Neuron (in vitro differentiated cells): ENCODE results near the gene PARD6A.

ENCODE experiments used
- H2AFZ ChIP-seq: one replicate; pipeline ENCODE4 v1.6.1; 2013; ENCODE audit warnings: low read depth, mild to moderate bottlenecking, inconsistent platforms, low read length, moderate library complexity
- H3K27me3 ChIP-seq: one replicate; pipeline ENCODE4 v1.6.1; 2013; ENCODE audit warnings: low read length; ENCODE audit not compliant: insufficient read depth
- H3K36me3 ChIP-seq: one replicate; pipeline ENCODE4 v1.6.1; 2013; ENCODE audit warnings: low read length; ENCODE audit not compliant: insufficient read depth
- H3K4me1 ChIP-seq: one replicate; pipeline ENCODE4 v1.6.1; 2013; ENCODE audit warnings: low read length; ENCODE audit not compliant: insufficient read depth
- H3K4me3 ChIP-seq: 2 replicates; pipeline ENCODE4 v1.5.1; 2013; ENCODE audit warnings: mild to moderate bottlenecking, low read length, moderate library complexity
- H3K9me3 ChIP-seq: one replicate; pipeline ENCODE4 v1.6.1; 2013; ENCODE audit warnings: low read length

PARD6A gene, protein sequence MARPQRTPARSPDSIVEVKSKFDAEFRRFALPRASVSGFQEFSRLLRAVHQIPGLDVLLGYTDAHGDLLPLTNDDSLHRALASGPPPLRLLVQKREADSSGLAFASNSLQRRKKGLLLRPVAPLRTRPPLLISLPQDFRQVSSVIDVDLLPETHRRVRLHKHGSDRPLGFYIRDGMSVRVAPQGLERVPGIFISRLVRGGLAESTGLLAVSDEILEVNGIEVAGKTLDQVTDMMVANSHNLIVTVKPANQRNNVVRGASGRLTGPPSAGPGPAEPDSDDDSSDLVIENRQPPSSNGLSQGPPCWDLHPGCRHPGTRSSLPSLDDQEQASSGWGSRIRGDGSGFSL

DNA sequence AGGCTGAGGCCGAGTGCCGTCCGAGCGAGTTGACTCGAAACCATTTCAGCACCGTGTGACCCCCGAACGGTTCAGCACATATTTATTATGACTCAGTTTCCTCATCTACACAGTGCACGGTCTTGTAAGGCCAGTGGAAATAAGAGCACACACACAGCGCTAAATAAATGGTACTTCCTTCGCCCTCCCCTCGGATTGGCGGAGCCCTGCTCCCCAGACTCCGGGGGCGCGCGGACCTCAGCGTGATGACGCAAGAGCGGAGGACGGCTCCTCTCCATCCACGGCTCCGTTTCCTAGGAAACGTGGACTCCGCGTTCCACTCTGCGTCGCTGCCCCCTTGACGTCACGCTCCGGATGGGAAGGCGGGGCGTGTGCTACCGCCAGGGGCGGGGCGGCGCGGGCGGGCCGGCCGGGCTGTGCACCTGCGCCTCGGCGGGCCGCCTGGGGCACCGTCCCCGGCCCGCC is at the start of gene PARD6A:
Gene PARD6A, plus strand, starts transcription at position 397 of the 465 bp plus-strand sequence. CDS start 79 bp downstream, outside the sequence.
- peaks cover 21% of the 10 kb centered on the region for H3K4me1 ChIP-seq

GRCh38 chr16:67613808-67614207 is 47.0 kb upstream of the PARD6A start:
- no peaks in the 10 kb centered on the region for H3K27me3 ChIP-seq
- H2AFZ ChIP-seq, result no peak overlapping the region
- H3K36me3 ChIP-seq, result peaks cover 77% of the 10 kb centered on the region
- no peaks in the 10 kb centered on the region for H3K4me1 ChIP-seq
- peaks cover 3% of the 10 kb centered on the region for H3K9me3 ChIP-seq
- H3K4me3 ChIP-seq, result no peak overlapping the region

More for the DNA sequence above, at the start of gene PARD6A:
- no peaks in the 10 kb centered on the region for H3K9me3 ChIP-seq
- H2AFZ ChIP-seq, result peak within 1 kb of the TSS; percentile 64
- H3K4me3 ChIP-seq, result peak within 1 kb of the TSS; percentile 76
- peaks cover 30% of the 10 kb centered on the region for H3K36me3 ChIP-seq
- no peaks in the 10 kb centered on the region for H3K27me3 ChIP-seq

DNA sequence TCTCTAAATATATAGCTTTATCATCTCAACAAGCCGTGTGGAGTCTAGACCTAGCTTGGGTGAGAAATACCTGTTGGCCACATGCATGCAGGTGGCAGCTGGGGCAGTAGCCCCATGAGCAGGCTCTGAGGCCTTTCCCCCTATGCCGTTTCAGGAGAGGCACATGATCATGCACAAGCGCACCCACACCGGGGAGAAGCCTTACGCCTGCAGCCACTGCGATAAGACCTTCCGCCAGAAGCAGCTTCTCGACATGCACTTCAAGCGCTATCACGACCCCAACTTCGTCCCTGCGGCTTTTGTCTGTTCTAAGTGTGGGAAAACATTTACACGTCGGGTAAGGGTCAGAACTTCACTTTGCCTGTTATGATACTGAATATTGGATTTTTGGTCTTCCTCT is 32.5 kb upstream of the PARD6A start:
- no peak overlapping the region for H2AFZ ChIP-seq
- H3K27me3 ChIP-seq, result no peaks in the 10 kb centered on the region
- no peak overlapping the region for H3K4me3 ChIP-seq
- no peaks in the 10 kb centered on the region for H3K9me3 ChIP-seq
- no peaks in the 10 kb centered on the region for H3K4me1 ChIP-seq
- peaks cover 76% of the 10 kb centered on the region for H3K36me3 ChIP-seq

DNA sequence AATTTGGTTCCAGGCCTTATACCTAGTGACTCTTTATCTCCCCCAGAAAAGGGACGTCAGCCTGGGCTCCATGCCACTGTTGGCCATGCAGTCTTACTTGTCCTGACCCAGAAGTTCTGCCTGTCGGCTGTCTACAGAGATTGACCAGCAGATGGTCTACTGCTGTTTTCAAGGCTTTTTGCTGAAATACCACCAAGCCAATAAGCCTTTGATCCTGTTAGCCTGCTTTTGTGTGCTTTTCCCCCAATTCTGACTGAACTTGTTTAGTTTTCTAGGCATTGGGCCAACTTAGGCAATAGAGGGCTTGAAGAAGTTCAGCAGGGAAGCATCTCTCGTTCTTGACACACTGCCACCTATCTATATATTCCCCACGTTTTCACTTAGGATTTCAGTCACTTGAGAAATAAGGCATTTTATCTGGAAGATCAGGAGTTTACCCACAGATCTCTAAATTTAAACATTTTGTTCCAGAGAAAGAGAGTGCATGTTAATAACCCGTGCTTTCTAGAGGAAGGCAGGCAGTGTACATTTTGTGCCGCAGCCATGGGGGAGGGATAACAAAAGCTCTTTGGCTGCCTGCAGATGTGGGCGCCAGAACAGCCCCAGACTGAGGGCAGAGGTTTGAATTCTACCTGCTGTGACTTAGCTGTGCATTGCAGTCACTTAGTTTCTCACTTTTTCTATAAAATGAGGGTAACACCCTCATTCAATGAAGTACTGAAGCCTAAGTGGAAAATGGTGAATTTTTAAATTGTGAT is 28.2 kb upstream of the PARD6A start:
- peaks cover 75% of the 10 kb centered on the region for H3K36me3 ChIP-seq
- H3K27me3 ChIP-seq, result no peaks in the 10 kb centered on the region
- no peaks in the 10 kb centered on the region for H3K4me1 ChIP-seq
- H3K4me3 ChIP-seq, result no peak overlapping the region
- H3K9me3 ChIP-seq, result no peaks in the 10 kb centered on the region
- H2AFZ ChIP-seq, result no peak overlapping the region

DNA sequence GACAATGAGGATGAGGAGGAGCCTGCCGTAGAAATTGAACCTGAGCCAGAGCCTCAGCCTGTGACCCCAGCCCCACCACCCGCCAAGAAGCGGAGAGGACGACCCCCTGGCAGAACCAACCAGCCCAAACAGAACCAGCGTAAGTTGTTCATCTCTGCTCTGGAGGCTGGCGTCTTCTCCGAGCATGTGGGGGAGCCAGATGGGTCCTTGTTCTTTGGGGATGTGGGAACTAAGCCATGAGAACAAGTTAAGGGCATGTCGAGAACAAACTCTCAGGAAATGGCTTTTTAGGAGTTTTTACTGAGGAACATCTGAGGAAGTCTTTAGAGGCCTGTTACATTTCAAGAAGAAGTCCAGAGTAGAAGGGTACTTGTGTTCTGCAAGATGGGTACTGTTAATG is 24.0 kb upstream of the PARD6A start:
- H2AFZ ChIP-seq, result no peak overlapping the region
- no peaks in the 10 kb centered on the region for H3K9me3 ChIP-seq
- no peaks in the 10 kb centered on the region for H3K4me1 ChIP-seq
- H3K36me3 ChIP-seq, result peaks cover 65% of the 10 kb centered on the region
- H3K4me3 ChIP-seq, result no peak overlapping the region
- H3K27me3 ChIP-seq, result no peaks in the 10 kb centered on the region

DNA sequence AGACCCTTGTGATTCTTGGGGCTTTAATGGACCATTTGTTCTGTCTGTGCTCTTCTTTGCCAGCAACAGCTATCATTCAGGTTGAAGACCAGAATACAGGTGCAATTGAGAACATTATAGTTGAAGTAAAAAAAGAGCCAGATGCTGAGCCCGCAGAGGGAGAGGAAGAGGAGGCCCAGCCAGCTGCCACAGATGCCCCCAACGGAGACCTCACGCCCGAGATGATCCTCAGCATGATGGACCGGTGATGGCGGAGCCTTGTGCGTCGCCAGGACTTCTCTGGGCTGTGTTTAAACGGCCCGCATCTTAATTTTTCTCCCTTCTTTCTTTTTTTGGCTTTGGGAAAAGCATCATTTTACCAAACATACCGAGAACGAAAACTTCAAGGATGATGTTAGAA is 23.1 kb upstream of the PARD6A start:
- H3K4me1 ChIP-seq, result no peaks in the 10 kb centered on the region
- H3K36me3 ChIP-seq, result peaks cover 55% of the 10 kb centered on the region
- no peak overlapping the region for H3K4me3 ChIP-seq
- H3K9me3 ChIP-seq, result no peaks in the 10 kb centered on the region
- H2AFZ ChIP-seq, result no peak overlapping the region
- no peaks in the 10 kb centered on the region for H3K27me3 ChIP-seq

DNA sequence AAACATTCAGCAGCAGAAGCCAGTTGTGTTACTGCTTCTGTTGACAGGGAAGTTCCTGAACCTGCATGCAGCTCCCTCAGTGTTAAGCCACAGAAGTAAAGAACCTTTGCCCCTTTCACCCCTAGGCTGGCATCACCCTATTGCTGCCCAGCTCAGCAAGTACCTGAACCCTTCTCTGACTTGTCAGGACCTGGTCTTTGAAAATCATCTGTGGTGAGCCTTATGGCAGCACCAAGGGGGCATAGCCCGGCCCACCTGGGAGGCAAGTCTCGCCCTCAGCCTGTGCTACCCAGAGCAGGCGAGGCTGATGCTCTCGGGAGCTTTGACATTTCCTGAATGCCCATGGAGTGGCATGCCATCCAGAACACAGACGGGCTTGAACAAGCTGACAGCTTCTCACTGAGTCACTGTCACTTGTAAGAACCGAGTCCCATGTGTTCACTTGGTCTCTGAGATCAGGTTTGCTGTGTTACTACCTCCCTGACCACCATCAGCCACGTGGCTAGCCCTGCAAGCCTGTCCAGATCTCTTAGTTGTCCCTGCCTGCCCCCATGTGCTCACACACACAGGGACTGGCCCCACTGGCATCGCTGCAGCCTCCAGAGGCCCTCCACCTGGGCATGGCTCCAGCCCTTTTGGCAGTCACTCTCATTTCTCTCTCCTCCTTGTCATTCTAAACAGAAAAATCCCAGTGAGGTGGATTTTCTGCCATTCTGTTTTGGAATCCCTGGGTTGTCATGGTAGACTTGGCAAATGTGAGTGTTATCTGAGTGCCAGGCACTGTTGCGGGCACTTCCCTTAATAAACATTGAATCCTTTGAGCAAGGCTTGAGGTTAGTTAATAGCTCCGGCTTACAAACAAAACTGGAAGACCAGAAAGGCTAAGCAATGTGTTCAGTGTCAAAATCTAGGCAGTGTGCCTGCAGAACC is 18.7 kb upstream of the PARD6A start:
- H3K9me3 ChIP-seq, result no peaks in the 10 kb centered on the region
- peaks cover 22% of the 10 kb centered on the region for H3K27me3 ChIP-seq
- peaks cover 25% of the 10 kb centered on the region for H3K36me3 ChIP-seq
- H2AFZ ChIP-seq, result no peak overlapping the region
- no peak overlapping the region for H3K4me3 ChIP-seq
- no peaks in the 10 kb centered on the region for H3K4me1 ChIP-seq

DNA sequence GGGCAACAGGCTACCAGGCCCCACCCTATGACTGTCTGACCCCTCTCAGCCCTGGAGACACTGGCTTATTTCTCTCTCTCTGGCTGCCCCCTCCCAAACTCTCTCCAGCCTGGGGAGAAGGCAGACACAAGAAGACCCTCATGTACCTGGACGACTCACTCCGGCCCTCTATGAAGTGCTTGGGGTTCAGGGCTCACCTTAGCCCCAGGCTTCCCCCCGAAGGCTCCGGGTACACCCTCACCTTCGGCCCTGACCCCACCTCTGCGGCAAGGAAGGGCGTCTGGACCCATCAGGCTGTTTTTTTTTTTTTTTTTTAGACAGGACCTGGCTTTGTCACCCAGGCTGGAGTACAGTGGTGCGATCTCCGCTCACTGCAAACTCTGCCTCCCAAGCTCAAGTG is 16.7 kb upstream of the PARD6A start:
- Histone ChIP-seq H3K9me3 (no peaks in the 10 kb centered on the region), H3K4me1 (no peaks in the 10 kb centered on the region), H3K27me3 (peaks cover 24% of the 10 kb centered on the region), H2AFZ (no peak overlapping the region), H3K36me3 (peaks cover 5% of the 10 kb centered on the region), H3K4me3 (no peak overlapping the region)

- H3K27me3 ChIP-seq, result peaks cover 31% of the 10 kb centered on the region
- no peaks in the 10 kb centered on the region for H3K4me1 ChIP-seq
- no peak overlapping the region for H2AFZ ChIP-seq
- H3K4me3 ChIP-seq, result no peak overlapping the region
- H3K36me3 ChIP-seq, result no peaks in the 10 kb centered on the region
- H3K9me3 ChIP-seq, result no peaks in the 10 kb centered on the region
These were observed 15.2 kb upstream of the PARD6A start for GRCh38 chr16:67645397-67646121.

DNA sequence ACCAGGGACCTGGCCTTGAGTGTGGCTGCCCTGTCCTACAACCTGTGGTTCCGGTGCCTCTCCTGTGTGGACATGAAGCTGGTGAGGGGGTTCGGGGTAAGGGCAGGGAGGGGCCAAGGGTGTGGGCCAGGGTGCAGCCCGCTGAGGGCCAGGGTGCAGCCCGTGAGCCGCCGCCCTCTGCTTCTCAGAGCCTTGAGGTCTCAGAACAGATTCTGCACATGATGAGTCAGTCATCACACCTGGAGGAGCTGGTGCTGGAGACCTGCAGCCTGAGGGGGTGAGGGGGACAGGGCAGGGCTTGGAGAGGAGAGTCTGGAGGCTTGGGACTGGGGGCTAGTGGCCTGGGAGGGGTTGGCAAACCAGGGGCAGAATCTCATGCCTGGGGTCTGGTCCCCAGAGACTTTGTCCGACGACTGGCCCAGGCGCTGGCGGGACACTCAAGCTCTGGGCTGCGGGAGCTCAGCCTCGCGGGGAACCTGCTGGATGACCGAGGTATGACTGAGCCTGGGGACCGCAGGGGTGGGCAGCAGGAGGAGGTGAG is 13.6 kb upstream of the PARD6A start:
- Histone ChIP-seq H3K4me1 (no peaks in the 10 kb centered on the region), H2AFZ (no peak overlapping the region), H3K36me3 (no peaks in the 10 kb centered on the region), H3K4me3 (no peak overlapping the region), H3K27me3 (peaks cover 38% of the 10 kb centered on the region), H3K9me3 (no peaks in the 10 kb centered on the region)

DNA sequence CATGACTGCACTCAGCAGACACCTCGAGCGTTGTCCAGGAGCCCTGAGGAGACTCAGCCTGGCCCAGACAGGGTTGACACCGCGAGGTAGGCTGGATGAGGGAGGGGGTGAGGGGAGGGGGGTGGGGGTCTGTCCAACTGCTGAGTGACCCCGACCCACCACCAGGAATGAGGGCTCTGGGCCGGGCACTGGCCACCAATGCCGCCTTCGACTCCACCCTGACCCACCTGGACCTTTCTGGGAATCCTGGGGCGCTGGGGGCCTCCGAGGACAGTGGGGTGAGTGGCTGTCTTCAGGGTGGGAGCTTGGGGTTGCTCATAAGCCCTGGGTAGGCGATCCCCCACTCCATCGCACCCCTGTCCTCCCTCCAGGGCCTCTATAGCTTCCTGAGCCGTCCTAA is 13.1 kb upstream of the PARD6A start:
- no peaks in the 10 kb centered on the region for H3K9me3 ChIP-seq
- no peak overlapping the region for H2AFZ ChIP-seq
- H3K4me1 ChIP-seq, result no peaks in the 10 kb centered on the region
- no peak overlapping the region for H3K4me3 ChIP-seq
- H3K27me3 ChIP-seq, result peaks cover 38% of the 10 kb centered on the region
- no peaks in the 10 kb centered on the region for H3K36me3 ChIP-seq

GRCh38 chr16:67648088-67648763 is 12.5 kb upstream of the PARD6A start:
- Histone ChIP-seq H3K9me3 (no peaks in the 10 kb centered on the region), H3K4me1 (peaks cover 2% of the 10 kb centered on the region), H3K27me3 (peaks cover 38% of the 10 kb centered on the region), H2AFZ (no peak overlapping the region), H3K4me3 (no peak overlapping the region), H3K36me3 (no peaks in the 10 kb centered on the region)
